SK-N-MC (cell line): ENCODE measurements around the gene PPP1R1C.

Experiments
- EZH2 ChIP-seq: fragments of 200-600 bp; sonication (generic); IDR thresholded peaks from one replicate; pipeline ENCODE4 v1.6.1; 2017; ENCODE audit warnings: antibody characterized with exemption
- FOXP2 ChIP-seq: optimal IDR thresholded peaks from 2 replicates; pipeline ENCODE3; 2011; ENCODE audit warnings: mild to moderate bottlenecking, moderate library complexity; ENCODE audit not compliant: insufficient read depth; ENCODE audit errors: extremely low read length, control extremely low read depth
- POLR2AphosphoS5 ChIP-seq: IDR thresholded peaks from 2 replicates; pipeline ENCODE4 v1.6.1; 2012; ENCODE audit warnings: mild to moderate bottlenecking, low read depth, low read length, borderline replicate concordance

DNA sequence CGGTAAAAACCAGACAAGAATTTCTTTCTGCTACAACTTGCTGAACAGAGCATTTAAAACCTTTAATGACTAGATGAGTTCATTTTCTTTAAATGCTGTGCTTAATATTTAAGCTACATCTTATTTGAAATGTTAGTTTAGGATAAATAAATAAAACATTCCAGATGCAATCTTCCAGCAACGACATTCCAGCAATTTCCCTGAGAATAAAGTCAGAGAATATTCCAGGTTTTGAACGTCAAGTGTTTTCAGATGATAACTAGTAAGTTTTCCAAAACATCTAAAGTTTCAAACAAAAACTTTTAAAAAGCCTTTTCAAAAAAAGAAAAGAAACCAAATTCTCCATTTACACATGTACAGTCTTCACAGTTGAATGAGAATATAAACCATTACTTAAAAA lies 104.8 kb downstream of the PPP1R1C start:
- TF ChIP-seq POLR2AphosphoS5 (no peak), EZH2 (no peak), FOXP2 (no peak)
